ENCODE data around the gene MAGI1.

MAGI1 gene

GRCh38 chr3:65432388-65433003 is 606.2 kb downstream of the MAGI1 start:
- no peak for DNase-seq (ENCODE audit: low read depth)
- no peak overlapping the region for H3K4me3 ChIP-seq (ENCODE audit: low read depth, low read length)
- no peak for TF ChIP-seq CTCF (conservative IDR thresholded peaks at IDR 0.05; ENCODE audit: low read depth, low read length)

- H3K4me3 ChIP-seq (ENCODE audit: low read depth, low read length): no peak overlapping the region
- peak; percentile 73 for TF ChIP-seq CTCF (conservative IDR thresholded peaks at IDR 0.05; ENCODE audit: low read depth, low read length)
- peak; percentile 60 for DNase-seq (ENCODE audit: low read depth)
Observed at GRCh38 chr3:65425880-65426279, 612.8 kb downstream of the MAGI1 start.

GRCh38 chr3:65422154-65422553 is 616.6 kb downstream of the MAGI1 start:
- no peak for DNase-seq (ENCODE audit: low read depth)
- no peak for TF ChIP-seq CTCF (conservative IDR thresholded peaks at IDR 0.05; ENCODE audit: low read depth, low read length)
- H3K4me3 ChIP-seq (ENCODE audit: low read depth, low read length): no peak overlapping the region

- H3K4me3 ChIP-seq (ENCODE audit: low read depth, low read length): no peak overlapping the region
- no peak for TF ChIP-seq CTCF (conservative IDR thresholded peaks at IDR 0.05; ENCODE audit: low read depth, low read length)
- DNase-seq (ENCODE audit: low read depth): no peak
Observed at GRCh38 chr3:65419233-65419632, 619.5 kb downstream of the MAGI1 start.

- TF ChIP-seq CTCF (conservative IDR thresholded peaks at IDR 0.05; ENCODE audit: low read depth, low read length): no peak
- DNase-seq (ENCODE audit: low read depth): no peak
- no peak overlapping the region for H3K4me3 ChIP-seq (ENCODE audit: low read depth, low read length)
Observed at GRCh38 chr3:65413891-65414290, 624.8 kb downstream of the MAGI1 start.

GRCh38 chr3:65412588-65412987 is 626.1 kb downstream of the MAGI1 start:
- TF ChIP-seq CTCF (conservative IDR thresholded peaks at IDR 0.05; ENCODE audit: low read depth, low read length): no peak
- peak; percentile 30 for DNase-seq (ENCODE audit: low read depth)
- no peak overlapping the region for H3K4me3 ChIP-seq (ENCODE audit: low read depth, low read length)

- TF ChIP-seq CTCF (conservative IDR thresholded peaks at IDR 0.05; ENCODE audit: low read depth, low read length): no peak
- DNase-seq (ENCODE audit: low read depth): peak; percentile 4
- no peak overlapping the region for H3K4me3 ChIP-seq (ENCODE audit: low read depth, low read length)
Observed at GRCh38 chr3:65411367-65411766, 627.4 kb downstream of the MAGI1 start.

All from choroid plexus epithelial cell (primary cell).